Tibial nerve (tissue), 4 donors: ENCODE measurements around the gene TCHH. TPM values are rescaled to one million over a fixed set of nuclear protein-coding genes. Genes with fewer than 3 reads are reported as not detected.

Experiments
- DNase-seq, 2 donors: peaks; one replicate each; pipeline ENCODE4 v3.0.0-alpha.2; 2019; ENCODE audit warnings: low spot score in 2 of 2
- H3K27ac ChIP-seq, 4 donors: fragments of 200-600 bp; sonication (generic) in 3 of 4; one replicate each; pipeline ENCODE4 v1.5.1; 2017 to 2019; ENCODE audit warnings: mild to moderate bottlenecking in 1 of 4
- H3K27me3 ChIP-seq, 2 donors: fragments of 200-600 bp; sonication (generic) in 1 of 2; one replicate each; pipeline versions ENCODE4 v1.5.1 to v1.6.0; 2017 to 2019
- H3K36me3 ChIP-seq, 3 donors: fragments of 200-600 bp; sonication (generic); one replicate each; pipeline ENCODE4 v1.5.1; 2018 to 2019
- H3K4me1 ChIP-seq, 4 donors: fragments of 200-600 bp; sonication (generic) in 3 of 4; one replicate each; pipeline ENCODE4 v1.5.1; 2017 to 2019
- H3K4me3 ChIP-seq, 4 donors: fragments of 200-600 bp; sonication (generic) in 3 of 4; one replicate each; pipeline ENCODE4 v1.5.1; 2017 to 2019; ENCODE audit warnings: mild to moderate bottlenecking in 1 of 4, moderate library complexity in 1 of 4
- H3K9me3 ChIP-seq, 4 donors: fragments of 200-600 bp; sonication (generic) in 3 of 4; one replicate each; pipeline ENCODE4 v1.5.1; 2017 to 2019
- EP300 ChIP-seq, 2 donors: sonication (generic); formaldehyde crosslinking; IDR thresholded peaks; one replicate each; pipeline ENCODE4 v1.6.1; 2017; ENCODE audit warnings: antibody characterized with exemption in 2 of 2, mild to moderate bottlenecking in 1 of 2
- POLR2A ChIP-seq, 2 donors: fragments of 450-650 bp; IDR thresholded peaks; one replicate each; pipeline ENCODE4 v1.6.1; 2017; ENCODE audit warnings: antibody characterized with exemption in 2 of 2, mild to moderate bottlenecking in 2 of 2, moderate library complexity in 2 of 2
- WGBS, 2 donors: methylation state at CpG; one replicate each; pipeline ENCODE4 v1.1.5; 2018; 5-methylcytosine and 5-hydroxymethylcytosine counted together
- total RNA-seq, 4 donors: library from RNA; depleted of rRNA; stranded (reverse); fragments of >200 nt; gene quantifications; one replicate each; pipeline ENCODE4 v1.1.0, GENCODE V29; 2016
- TF ChIP-seq, protein P1 (sequence below), 5 experiments: fragments of 200-600 bp in 3 of 5; fragments of 450-650 bp in 2 of 5; sonication (generic) in 3 of 5; IDR thresholded peaks; one replicate each; pipeline ENCODE4 v1.5.1; 2016 to 2019; ENCODE audit warnings: antibody characterized with exemption in 5 of 5, mild to moderate bottlenecking in 3 of 5, moderate library complexity in 2 of 5

The TCHH gene
- total RNA-seq, 4 donors from 2014 or later: under 0.01 to 0.60 (median 0.22) TPM; not detected in 1

DNA sequence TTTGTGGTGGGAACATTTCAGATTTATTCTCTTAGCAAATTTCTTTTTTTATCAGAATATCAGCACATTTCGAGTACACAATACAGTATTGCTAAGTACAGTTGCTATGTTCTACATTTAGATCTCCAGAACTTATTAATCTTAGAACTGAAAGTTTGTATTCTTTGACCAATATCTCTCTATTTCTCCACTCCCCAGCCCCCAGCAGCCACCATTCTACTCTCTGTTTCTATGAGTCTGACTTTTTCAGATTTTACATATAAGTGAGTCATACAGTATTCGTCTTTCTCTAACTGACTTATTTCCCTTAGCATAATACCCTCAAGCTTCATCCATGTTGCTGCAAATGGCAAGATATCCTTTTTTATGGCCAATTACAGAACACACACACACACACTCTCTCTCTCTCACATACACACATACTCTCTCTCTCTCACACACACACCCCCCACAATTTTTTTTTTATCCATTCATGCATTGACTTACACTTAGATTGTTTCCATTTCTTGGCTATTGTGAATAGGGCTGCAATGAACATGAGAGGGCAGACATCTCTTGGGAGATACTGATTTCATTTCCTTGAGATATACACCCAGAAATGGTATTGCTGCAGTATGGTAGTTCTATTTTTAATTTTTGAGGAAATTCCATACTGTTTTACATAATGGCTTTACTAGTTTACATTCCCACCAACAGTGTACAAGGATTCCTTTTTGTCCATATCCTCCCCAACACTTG, 28.1 kb upstream of the TCHH start:
- 51 to 63% methylated on average over 2 of the region's 2 CpGs for WGBS, 2 donors
- Histone ChIP-seq H3K36me3 (no peaks in the 10 kb centered on the region), H3K27me3 (no peaks in the 10 kb centered on the region), H3K27ac (no peak overlapping the region), H3K4me3 (no peak overlapping the region), H3K9me3 (peaks cover 0 to 18% (median 6%) of the 10 kb centered on the region in 4 donors), H3K4me1 (no peaks in the 10 kb centered on the region)
- TF ChIP-seq, protein P1, sequence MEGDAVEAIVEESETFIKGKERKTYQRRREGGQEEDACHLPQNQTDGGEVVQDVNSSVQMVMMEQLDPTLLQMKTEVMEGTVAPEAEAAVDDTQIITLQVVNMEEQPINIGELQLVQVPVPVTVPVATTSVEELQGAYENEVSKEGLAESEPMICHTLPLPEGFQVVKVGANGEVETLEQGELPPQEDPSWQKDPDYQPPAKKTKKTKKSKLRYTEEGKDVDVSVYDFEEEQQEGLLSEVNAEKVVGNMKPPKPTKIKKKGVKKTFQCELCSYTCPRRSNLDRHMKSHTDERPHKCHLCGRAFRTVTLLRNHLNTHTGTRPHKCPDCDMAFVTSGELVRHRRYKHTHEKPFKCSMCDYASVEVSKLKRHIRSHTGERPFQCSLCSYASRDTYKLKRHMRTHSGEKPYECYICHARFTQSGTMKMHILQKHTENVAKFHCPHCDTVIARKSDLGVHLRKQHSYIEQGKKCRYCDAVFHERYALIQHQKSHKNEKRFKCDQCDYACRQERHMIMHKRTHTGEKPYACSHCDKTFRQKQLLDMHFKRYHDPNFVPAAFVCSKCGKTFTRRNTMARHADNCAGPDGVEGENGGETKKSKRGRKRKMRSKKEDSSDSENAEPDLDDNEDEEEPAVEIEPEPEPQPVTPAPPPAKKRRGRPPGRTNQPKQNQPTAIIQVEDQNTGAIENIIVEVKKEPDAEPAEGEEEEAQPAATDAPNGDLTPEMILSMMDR (IDR thresholded peaks at IDR 0.05): no peak
- TF ChIP-seq POLR2A (IDR thresholded peaks at IDR 0.05): no peak
- no peak for TF ChIP-seq EP300 (IDR thresholded peaks at IDR 0.05)
- DNase-seq: no peak

DNA sequence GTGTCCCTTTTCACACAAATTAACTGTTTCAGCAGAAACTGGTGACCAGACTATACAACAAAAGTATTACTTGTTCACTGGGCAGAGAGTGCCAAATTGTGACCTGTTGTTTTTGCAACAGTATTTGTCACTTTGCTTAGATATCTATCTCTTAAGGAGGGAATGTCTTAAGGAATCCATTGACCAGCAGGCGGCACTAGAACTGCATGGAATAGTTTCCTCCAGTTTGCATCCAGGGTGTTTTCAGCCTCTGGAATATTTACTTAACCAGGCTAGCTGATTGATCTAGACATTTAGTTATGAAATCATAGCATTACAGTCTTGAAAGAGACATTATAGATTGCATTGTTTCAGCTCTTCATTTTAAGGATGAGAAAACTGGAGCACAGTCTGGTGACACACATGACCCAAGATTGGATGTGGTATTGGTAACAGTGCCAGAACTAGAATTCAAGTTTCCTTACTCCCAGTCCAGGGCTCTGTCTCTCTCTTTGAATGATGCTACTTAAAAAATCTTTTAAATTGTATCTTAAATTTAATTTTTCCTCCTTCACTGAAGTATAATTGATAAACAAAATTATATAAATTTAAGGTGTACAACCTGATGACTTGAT, 26.8 kb upstream of the TCHH start:
- Histone ChIP-seq H3K9me3 (peaks cover 0 to 5% (median 0%) of the 10 kb centered on the region in 4 donors), H3K4me1 (no peaks in the 10 kb centered on the region), H3K4me3 (no peak overlapping the region), H3K27me3 (no peaks in the 10 kb centered on the region), H3K27ac (no peak overlapping the region), H3K36me3 (no peaks in the 10 kb centered on the region)
- TF ChIP-seq, protein P1 (IDR thresholded peaks at IDR 0.05): peak; percentile 42 to 78 (median 69)
- TF ChIP-seq EP300 (IDR thresholded peaks at IDR 0.05): no peak
- WGBS, 2 donors: 0% methylated on average over 1 of the region's 1 CpG
- peak; percentile 41 to 82 for DNase-seq

DNA sequence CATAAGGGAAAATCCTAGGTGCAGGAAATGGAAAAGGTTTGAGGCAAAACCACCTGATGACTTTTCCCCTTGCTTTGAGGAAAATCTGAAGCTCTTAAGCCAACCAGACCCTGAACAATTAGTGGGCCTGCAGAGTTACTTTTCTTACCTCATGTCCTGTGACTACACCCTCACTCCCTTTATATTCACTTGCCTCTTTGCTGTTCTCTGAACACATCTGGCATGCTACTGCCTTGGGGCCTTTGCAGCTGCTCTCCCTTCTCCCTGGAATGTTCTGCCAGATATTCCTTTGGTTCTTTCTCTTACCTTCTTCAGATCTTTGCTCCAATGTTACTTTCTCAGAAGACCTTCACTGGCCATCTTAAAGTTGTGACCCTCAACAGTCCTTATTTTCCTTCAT, 22.0 kb upstream of the TCHH start:
- Histone ChIP-seq H3K27ac (no peak overlapping the region), H3K36me3 (no peaks in the 10 kb centered on the region), H3K4me1 (no peaks in the 10 kb centered on the region), H3K9me3 (peaks cover 0 to 11% (median 5%) of the 10 kb centered on the region in 4 donors), H3K4me3 (no peak overlapping the region), H3K27me3 (no peaks in the 10 kb centered on the region)
- TF ChIP-seq POLR2A (IDR thresholded peaks at IDR 0.05): no peak
- TF ChIP-seq, protein P1 (IDR thresholded peaks at IDR 0.05): no peak
- no peak for TF ChIP-seq EP300 (IDR thresholded peaks at IDR 0.05)
- DNase-seq: no peak

DNA sequence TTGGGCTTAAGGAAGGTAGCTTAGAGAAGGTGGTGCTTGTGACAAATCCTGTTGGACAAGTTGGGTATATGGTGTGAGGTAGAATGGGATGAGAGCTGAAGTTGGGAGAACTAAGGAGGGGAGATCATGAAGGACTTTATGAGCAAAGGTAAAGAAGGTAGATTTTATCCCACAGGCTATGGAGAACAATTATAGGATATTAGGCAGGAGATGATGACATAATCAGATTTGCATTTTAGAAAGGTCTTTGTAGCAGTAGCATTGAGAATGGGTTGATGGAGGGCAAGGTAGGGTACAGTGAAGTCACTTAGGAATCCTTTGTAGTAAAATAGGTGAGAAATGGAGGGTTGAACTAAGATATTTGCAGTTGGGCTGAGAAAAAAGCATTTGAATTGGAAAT, 14.9 kb upstream of the TCHH start:
- no peak for DNase-seq
- TF ChIP-seq, protein P1 (IDR thresholded peaks at IDR 0.05): no peak
- Histone ChIP-seq H3K4me1 (no peaks in the 10 kb centered on the region), H3K27ac (no peak overlapping the region), H3K4me3 (no peak overlapping the region), H3K27me3 (peaks cover 0 to 5% of the 10 kb centered on the region in 2 donors), H3K36me3 (no peaks in the 10 kb centered on the region), H3K9me3 (peaks cover 0 to 19% (median 5%) of the 10 kb centered on the region in 4 donors)

DNA sequence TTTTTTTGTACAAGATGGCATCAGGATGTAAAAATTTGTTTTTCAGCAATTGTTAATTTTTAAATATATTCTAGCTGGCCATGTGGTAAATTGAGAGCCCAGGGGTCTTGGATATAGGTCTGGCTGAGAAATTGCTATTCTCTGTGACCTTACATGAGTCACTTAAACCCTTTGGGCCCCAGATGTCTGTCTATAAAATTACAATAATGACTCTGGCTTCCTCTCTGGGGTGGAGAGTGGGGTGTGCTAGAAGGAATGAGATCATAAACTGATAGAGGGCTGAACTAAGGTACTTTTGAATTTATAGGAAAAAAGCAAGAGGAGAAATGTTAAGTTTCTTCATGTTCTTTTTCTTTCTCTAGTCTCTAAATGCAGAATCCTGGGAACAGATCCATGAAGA, 12.4 kb upstream of the TCHH start:
- no peaks in the 10 kb centered on the region for H3K4me1 ChIP-seq
- DNase-seq: no peak
- no peak overlapping the region for H3K27ac ChIP-seq
- H3K4me3 ChIP-seq: no peak overlapping the region
- H3K36me3 ChIP-seq: no peaks in the 10 kb centered on the region
- peaks cover 0 to 5% of the 10 kb centered on the region in 2 donors for H3K27me3 ChIP-seq
- peaks cover 0 to 13% (median under 1%) of the 10 kb centered on the region in 4 donors for H3K9me3 ChIP-seq
- TF ChIP-seq, protein P1 (IDR thresholded peaks at IDR 0.05): no peak
- TF ChIP-seq EP300 (IDR thresholded peaks at IDR 0.05) (no peak), POLR2A (IDR thresholded peaks at IDR 0.05) (no peak)
